HG03139 (cell line): ENCODE data around the gene MRPL48.
A peak's percentile ranks its signal among the peaks of the same experiment; 100 is the strongest.
"Not testable (repeated sequence)": the region's sequence is repeated elsewhere in the genome, so short reads cannot be mapped to it uniquely, and the experiment has no call there.

Experiments used
- ATAC-seq: cut with Tn5 transposase; IDR thresholded peaks from one replicate; pipeline ENCODE4 v1.9.1; 2021; ENCODE audit not compliant: unreplicated experiment

Gene MRPL48

DNA sequence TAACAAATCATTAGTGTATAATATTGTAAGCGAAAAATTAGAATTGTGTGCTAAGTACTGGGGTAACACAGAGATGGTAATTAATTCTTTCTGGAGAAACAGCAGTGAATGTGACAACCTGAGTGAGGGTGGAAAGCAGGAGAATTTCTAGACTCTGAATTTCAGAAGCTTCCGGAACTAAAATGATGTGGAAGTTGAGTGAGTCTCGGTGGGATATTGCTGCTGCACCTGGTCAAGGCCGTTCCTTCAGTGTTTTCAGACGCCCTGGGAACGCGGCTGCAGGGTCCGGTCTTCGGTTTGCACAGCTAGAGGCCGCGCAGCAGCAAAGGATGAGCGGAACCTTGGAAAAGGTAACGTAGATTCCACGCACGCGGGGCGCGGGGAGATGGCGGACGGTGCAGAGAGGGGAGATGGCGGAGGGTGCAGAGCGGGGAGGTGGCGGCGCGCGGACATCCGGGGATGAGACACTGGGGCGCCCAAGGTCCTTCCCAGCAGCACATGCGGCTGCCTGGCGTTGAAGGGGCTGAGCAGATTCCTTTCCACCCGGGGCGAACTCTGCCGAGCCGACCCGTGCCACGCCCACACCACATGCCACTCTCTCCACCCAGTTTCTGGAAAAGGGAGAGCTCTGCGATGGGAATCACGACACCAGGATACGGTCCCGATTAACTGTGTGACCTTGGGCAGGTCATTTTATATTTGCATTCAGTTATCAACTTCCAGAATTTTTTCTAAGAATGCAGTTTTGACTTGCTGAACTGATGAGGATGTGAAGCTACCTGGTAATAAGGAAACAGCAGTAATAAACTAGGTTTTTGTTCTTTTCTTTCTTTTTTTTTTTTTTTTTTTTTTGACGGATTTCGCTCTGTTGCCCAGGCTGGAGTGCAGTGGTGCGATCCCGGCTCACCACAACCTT, at the start of gene MRPL48:
TSS of gene MRPL48 (plus strand) at position 232 of the 916 bp plus-strand sequence. CDS start at position 330, 98 bp downstream.
- peak; percentile 95 for ATAC-seq

GRCh38 chr11:73743045-73743444, 44.6 kb upstream of the MRPL48 start:
- ATAC-seq: no peak

- no peak for ATAC-seq
These were observed 41.0 kb upstream of the MRPL48 start for GRCh38 chr11:73746701-73747100.

DNA sequence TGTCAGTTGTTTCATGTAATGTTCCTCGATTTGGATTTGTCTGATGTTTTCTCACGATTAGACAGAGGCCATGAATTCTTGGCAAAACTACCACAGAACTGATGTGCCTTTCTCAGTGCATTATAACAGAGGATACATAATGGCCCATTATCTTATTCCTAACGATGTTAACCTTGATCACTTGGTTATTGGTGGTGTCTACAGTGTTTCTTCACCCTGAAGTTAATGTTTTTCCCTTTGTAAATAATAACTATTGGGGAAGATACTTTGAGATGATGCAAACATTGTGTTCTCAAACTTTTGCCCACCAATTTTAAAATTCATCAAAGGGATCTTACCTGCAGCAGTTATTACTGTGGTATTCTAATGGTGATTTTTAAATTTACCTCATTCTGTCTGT, 39.9 kb upstream of the MRPL48 start:
- no peak for ATAC-seq

DNA sequence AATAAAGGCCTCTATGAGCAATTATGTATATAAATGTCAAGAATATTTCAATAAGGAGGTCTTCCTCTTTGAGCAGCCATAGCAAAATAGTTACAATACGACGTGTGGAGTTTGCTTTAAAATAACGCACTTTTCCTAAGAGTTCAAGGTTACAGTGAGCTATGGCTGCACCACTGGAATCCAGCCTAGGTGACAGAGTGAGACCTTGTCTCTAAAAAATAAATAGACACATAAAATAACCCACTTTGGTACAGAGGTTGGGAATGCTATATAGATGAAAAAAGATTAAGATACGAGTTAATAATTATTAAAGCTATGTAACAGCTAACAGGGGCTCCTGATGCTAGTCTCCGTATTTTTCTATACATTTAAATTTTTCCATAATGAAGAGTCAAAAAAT, 39.4 kb upstream of the MRPL48 start:
- no peak for ATAC-seq

- no peak for ATAC-seq
These were observed 38.6 kb upstream of the MRPL48 start for GRCh38 chr11:73749118-73749517.

GRCh38 chr11:73750228-73750627, 37.4 kb upstream of the MRPL48 start:
- ATAC-seq: no peak

DNA sequence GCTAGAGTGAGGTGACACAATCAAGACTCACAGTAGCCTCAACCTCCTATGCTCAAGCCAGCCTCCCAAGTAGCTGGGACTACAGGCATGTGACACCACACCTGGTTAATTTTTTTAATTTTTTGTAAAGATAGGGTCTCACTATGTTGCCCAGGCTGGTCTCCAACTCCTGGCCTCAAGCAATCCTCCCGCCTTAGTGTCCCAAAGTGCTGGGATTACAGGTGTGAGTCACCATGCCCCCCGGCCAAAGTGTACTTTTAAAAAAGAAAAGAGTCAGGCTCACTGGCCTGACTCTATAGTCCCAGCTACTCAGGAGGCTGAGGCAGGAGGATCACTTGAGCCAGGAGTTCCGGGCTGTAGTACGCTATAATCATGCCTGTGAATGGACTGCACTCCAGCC, 36.8 kb upstream of the MRPL48 start:
- not testable (repeated sequence) for ATAC-seq

- ATAC-seq: no peak
These were observed 35.3 kb upstream of the MRPL48 start for GRCh38 chr11:73752216-73752867.

DNA sequence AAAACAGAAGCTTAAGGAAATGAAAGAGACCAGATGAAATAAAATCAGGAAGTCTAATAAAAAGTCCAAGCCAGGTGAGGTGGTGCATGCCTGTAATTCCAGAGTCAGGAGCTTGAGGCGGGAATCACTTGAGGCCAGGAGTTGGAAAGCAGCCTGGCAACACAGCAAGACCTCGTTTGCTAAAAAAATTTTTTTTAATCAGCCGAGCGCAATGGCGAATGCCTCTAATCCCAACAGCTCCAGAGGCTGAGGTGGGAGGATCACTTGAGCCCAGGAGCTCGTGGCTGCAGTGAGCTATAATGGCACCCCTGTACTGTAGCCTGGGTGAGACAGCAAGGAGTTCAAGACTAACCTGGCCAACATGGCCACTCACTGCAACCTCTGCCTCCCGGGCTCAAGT, 34.8 kb upstream of the MRPL48 start:
- no peak for ATAC-seq

- no peak for ATAC-seq
These were observed 33.7 kb upstream of the MRPL48 start for GRCh38 chr11:73753938-73754337.

- ATAC-seq: no peak
These were observed 32.0 kb upstream of the MRPL48 start for GRCh38 chr11:73755670-73756069.

DNA sequence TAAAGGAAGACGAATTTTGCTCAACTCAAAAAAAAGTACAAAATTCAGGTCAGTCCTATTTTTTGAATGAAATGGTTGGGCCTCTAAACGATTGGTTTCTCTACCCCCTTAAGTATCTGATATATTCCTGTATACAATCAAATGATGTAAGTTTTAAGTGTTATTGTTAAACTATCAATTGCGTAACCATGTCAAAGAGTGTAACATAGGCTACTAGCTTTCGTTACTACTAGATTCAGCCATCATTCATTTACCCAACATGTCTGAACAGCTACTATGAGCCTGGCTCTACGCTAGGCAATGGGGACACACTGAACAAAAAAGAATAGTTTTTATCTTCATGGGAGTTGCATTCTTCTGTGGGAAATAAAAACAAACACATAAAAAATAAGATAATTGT, 30.1 kb upstream of the MRPL48 start:
- ATAC-seq: no peak

- no peak for ATAC-seq
These were observed 29.2 kb upstream of the MRPL48 start for GRCh38 chr11:73758451-73758850.

DNA sequence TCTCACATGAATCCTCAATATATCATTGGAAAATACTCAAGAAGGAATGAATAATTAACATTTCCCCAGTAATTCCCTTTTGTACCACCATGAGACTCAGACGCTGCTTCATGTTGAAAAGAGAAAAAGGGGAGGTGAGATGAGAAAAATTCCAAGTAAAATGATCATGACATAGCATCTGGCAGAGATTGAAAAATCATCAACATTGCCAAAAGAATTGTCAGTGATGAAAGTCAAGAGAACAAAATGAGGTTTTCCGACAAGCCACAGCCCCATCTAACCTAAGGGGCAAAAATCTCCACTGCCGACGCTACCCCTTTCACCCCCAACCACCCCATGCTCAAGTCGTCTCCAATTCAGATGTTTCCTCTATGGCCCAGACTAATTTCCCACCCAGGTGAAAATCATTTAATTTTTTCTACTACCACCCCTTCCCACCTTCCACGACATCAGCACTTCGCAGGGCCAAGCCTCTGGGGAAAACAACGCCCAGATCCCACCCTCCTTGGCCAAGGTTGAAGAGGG, 28.0 kb upstream of the MRPL48 start:
- ATAC-seq: no peak

DNA sequence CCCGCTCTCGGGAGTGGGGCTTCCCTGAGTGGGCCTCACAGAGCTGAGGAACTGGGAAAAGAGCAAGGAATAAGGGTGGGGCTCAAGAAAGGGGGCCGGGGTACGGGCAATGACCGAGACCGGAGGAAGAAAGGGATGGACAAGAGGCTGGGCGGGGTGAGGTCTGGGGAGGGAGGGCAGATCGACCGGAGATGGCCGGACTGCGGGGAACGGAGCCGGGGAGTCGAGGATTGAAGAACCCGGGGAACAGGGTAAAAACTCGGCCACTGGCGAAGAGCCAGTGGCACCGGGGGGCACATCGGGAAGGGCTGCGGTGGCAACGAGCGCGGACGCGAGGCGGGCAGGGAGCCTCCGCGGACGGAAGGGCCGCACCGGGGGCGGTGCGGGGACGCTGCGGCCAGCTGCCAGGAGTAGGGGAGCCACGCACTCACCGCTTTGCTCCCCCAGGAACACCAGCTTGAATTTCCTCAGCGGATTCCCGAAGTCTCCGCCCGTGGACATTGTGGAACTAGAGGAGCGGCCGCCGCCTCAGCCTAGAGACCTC, 27.5 kb upstream of the MRPL48 start:
- no peak for ATAC-seq

DNA sequence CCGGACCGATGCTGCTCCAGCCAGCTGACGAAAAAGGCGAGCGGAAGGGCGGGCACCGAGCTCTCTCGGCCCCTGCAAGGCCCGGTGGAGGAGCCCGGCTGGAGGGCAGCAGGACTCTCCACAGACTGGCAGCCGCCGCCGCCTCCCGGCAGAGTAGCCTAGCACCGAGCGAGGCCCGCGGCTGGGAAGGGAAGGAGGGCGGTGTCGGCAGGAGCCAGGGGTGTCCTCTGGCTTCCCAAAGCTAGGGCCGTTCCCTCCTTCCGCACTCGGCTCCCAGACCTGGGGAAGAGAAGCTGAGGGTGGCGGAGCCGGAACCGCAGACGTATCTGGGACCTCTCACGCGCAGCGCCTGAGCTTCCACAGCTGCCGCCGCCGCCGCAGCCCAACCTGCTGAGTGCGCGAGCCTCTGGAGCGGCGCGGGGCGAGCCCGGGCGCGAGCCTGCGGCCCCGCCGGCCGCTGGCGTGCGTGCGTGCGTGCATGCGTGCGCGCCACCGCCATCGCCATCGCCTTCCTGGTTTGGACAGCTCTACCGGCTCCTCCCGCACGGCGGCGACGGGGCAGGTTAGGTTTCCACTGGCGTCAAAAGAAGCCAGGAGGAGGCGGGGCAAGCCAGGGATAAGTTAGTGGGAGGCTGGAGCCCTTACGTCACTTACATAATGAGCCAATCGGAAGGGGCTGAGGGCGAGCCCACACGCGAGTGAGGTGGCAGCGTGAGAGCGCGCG, 26.8 kb upstream of the MRPL48 start, which contains the start of gene RAB6A:
TSS of gene RAB6A (minus strand) at position 396 of the 724 bp plus-strand sequence. CDS start 439 bp downstream, outside the sequence.
- peak; percentile 86 for ATAC-seq

DNA sequence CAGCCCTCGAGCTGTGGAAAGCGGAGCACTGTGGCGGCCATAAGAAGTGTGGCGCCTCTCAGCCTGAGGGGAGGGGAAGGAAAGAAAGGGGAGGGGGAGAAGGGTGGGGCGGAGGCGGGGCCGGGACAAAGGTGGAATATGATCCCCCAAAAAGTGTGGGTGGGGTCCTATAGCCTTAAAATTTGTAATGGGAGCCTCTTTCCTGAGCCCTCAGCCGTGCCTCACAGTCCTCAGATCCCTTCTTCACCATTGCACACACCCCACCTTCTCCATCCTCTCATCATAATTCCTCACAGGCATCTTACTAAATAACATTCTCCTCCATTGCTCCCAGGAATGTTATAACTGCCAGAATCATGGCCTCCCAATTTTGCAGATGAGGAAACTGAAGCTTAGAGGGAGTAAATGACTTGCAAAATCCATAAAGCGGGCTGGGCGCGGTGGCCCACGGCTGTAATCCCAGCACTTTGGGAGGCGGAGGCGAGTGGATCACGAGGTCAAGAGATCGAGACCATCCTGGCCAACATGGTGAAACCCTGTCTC, 26.2 kb upstream of the MRPL48 start:
- ATAC-seq: no peak

- ATAC-seq: no peak
These were observed 24.9 kb upstream of the MRPL48 start for GRCh38 chr11:73762732-73763131.

GRCh38 chr11:73766763-73767162, 20.9 kb upstream of the MRPL48 start:
- no peak for ATAC-seq

- not testable (repeated sequence) for ATAC-seq
These were observed 16.9 kb upstream of the MRPL48 start for GRCh38 chr11:73770811-73771210.
